ENCODE data around the gene HNRNPA1. TPM values are rescaled to one million over a fixed set of nuclear protein-coding genes. Genes with fewer than 3 reads are reported as not detected.

The HNRNPA1 gene
- total RNA-seq, 1 experiment from 2014 or later = 3,193 TPM

DNA sequence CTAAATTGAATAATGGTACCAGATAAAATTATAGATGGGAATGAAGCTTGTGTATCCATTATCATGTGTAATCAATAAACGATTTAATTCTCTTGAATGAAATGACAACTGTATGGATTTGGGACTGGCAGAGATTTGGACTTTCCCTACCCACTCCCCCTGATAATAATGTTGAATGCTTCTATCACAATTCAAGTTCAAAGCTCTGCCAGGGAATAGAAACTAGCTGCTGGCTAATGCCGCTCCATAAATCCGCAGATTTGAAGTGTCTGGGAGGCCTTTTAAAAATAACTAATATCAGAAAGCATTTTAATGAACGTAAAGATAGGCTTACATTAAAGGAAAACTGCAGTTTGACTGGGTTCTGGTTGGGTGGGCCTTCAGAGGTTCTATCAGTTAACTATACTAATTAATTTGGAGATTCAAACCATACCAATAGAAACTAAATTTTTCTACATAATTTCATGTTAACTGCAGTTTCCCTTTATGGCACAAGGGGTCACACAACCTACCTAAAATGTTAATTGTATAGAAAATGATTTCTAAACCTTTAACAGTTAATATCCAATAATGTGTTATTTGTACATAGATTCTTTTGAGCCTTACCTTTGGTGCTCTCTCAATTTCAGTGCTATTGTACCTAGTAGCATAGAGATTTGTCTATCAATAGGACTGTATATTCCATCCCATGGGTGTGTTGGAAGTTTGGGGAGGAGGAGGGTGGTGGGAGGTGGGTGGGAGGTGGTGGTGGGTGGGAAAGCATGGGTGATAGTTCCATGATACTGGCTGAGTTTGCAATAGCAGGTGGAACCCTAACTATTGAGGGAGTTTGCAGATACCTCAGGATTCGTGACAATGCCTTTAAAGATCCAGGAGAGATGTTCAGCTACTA, 4.9 kb downstream of the HNRNPA1 start:
- H2BK12ac ChIP-seq (ENCODE audit: insufficient read length, low read depth, low read length) = no peak overlapping the region
- H3K27me3 ChIP-seq (ENCODE audit: insufficient read depth, low read length) = no peaks in the 10 kb centered on the region
- peak overlapping the region; percentile 19 for H3K27ac ChIP-seq (ENCODE audit: insufficient read length, low read depth, low read length)
- DNase-seq = no peak
- H3K23me2 ChIP-seq (ENCODE audit: insufficient read length, low read depth, low read length, poor library complexity, severe bottlenecking) = no peaks in the 10 kb centered on the region
- no peak overlapping the region for H2BK20ac ChIP-seq (ENCODE audit: low read depth, low read length, poor library complexity, severe bottlenecking)
- H3K56ac ChIP-seq (ENCODE audit: insufficient read length, low read depth, low read length) = no peak overlapping the region
- no peak overlapping the region for H3K14ac ChIP-seq (ENCODE audit: insufficient read depth, low read length)
- H3K4me2 ChIP-seq (ENCODE audit: insufficient read depth, insufficient read length, low read length) = no peak overlapping the region
- no peak overlapping the region for H2AFZ ChIP-seq (ENCODE audit: low read length)
- peak overlapping the region; percentile 6 to 62; a peak in 3 of 5 replicates for H3K4me3 Mint-ChIP-seq
- no peak overlapping the region for H2BK120ac ChIP-seq (ENCODE audit: low read depth, low read length, poor library complexity, severe bottlenecking)
- H4K20me1 ChIP-seq (ENCODE audit: control insufficient read depth, insufficient read depth, insufficient read length) = no peaks in the 10 kb centered on the region
- H4K91ac ChIP-seq (ENCODE audit: insufficient read length, low read depth, low read length) = no peak overlapping the region
- H3K9ac ChIP-seq (ENCODE audit: extremely low read depth, insufficient read length, low read length) = no peak overlapping the region
- no CpG with 5 or more reads among the region's 5 CpGs for WGBS (ENCODE audit: extremely low coverage, insufficient read length, low lambda C conversion rate)
- no peak overlapping the region for H2AK5ac ChIP-seq (ENCODE audit: insufficient read length, low read length)
- H2BK5ac ChIP-seq (ENCODE audit: insufficient read length, low read length) = no peak overlapping the region
- peaks cover 7% of the 10 kb centered on the region; the same call in 1 of the 2 replicates for H3K79me2 ChIP-seq (ENCODE audit: insufficient read depth, low read length)
- no peaks in the 10 kb centered on the region for H3K4me1 ChIP-seq (ENCODE audit: insufficient read depth, low read length)
- no peaks in the 10 kb centered on the region for H3K9me3 ChIP-seq (ENCODE audit: control insufficient read depth, low read depth, low read length)
- H3K27me3 Mint-ChIP-seq (ENCODE audit: low read depth) = peaks cover 3% of the 10 kb centered on the region; the same call in 1 of the 2 replicates
- no peak overlapping the region for H3K18ac ChIP-seq (ENCODE audit: insufficient read length, low read depth, low read length)
- peaks cover 26 to 38% of the 10 kb centered on the region in 2 experiments for H3K4me1 Mint-ChIP-seq
- no peak overlapping the region for H3K4ac ChIP-seq (ENCODE audit: low read depth, low read length)
- H3K27ac Mint-ChIP-seq = peak overlapping the region; percentile 48 to 92 (median 71); a peak in 3 of 7 replicates
- H4K8ac ChIP-seq (replicated peaks; ENCODE audit: insufficient read length, low read depth, low read length) = no peak overlapping the region
- H2BK15ac ChIP-seq (ENCODE audit: low read depth, low read length) = no peak overlapping the region
- no peaks in the 10 kb centered on the region for H3K9me3 Mint-ChIP-seq
- no peaks in the 10 kb centered on the region for H3K79me1 ChIP-seq (ENCODE audit: insufficient read depth, low read depth, low read length, poor library complexity, severe bottlenecking)
- H3T11ph ChIP-seq (ENCODE audit: low read length) = no peak overlapping the region
- TF ChIP-seq, protein P1, sequence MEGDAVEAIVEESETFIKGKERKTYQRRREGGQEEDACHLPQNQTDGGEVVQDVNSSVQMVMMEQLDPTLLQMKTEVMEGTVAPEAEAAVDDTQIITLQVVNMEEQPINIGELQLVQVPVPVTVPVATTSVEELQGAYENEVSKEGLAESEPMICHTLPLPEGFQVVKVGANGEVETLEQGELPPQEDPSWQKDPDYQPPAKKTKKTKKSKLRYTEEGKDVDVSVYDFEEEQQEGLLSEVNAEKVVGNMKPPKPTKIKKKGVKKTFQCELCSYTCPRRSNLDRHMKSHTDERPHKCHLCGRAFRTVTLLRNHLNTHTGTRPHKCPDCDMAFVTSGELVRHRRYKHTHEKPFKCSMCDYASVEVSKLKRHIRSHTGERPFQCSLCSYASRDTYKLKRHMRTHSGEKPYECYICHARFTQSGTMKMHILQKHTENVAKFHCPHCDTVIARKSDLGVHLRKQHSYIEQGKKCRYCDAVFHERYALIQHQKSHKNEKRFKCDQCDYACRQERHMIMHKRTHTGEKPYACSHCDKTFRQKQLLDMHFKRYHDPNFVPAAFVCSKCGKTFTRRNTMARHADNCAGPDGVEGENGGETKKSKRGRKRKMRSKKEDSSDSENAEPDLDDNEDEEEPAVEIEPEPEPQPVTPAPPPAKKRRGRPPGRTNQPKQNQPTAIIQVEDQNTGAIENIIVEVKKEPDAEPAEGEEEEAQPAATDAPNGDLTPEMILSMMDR (conservative IDR thresholded peaks at IDR 0.05) = peak; percentile 52
- peaks cover 0 to 18% (median 0%) of the 10 kb centered on the region in 3 experiments; a peak in 3 of 7 replicates for H3K36me3 Mint-ChIP-seq (ENCODE audit: insufficient read depth in 1 of 3, low read depth in 3 of 3)
- no peak overlapping the region for H4K5ac ChIP-seq (ENCODE audit: insufficient read length, low read depth, low read length)
- H3K23ac ChIP-seq (ENCODE audit: insufficient read length, low read depth, low read length) = no peak overlapping the region

Data from H9 (cell line).